ENCODE results near the gene OTOGL.
"Not testable (repeated sequence)": the region's sequence is repeated elsewhere in the genome, so short reads cannot be mapped to it uniquely, and the experiment has no call there.

OTOGL gene

DNA sequence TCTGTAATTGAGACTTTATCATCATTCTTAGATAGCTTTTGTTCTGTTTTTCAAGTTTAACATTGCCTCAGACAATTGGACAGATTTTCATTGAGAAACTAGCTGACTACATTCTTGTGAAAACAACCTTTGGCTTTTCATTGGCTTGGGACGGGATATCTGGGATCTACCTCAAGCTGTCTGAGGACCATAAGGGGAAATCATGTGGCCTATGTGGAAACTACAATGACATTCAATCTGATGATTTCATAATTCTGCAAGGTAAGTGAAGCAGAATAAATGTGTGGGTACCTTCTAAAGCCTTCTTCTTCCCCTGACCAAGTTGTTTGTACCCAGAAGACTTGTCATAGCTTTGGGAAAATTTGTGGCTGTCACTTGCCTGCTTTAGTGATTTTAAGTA is 133.5 kb downstream of the OTOGL start:
- no peak for DNase-seq (ENCODE audit: low read depth)
- TF ChIP-seq, protein P1, sequence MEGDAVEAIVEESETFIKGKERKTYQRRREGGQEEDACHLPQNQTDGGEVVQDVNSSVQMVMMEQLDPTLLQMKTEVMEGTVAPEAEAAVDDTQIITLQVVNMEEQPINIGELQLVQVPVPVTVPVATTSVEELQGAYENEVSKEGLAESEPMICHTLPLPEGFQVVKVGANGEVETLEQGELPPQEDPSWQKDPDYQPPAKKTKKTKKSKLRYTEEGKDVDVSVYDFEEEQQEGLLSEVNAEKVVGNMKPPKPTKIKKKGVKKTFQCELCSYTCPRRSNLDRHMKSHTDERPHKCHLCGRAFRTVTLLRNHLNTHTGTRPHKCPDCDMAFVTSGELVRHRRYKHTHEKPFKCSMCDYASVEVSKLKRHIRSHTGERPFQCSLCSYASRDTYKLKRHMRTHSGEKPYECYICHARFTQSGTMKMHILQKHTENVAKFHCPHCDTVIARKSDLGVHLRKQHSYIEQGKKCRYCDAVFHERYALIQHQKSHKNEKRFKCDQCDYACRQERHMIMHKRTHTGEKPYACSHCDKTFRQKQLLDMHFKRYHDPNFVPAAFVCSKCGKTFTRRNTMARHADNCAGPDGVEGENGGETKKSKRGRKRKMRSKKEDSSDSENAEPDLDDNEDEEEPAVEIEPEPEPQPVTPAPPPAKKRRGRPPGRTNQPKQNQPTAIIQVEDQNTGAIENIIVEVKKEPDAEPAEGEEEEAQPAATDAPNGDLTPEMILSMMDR (IDR thresholded peaks at IDR 0.05; ENCODE audit: insufficient read depth, low read depth, low read length, missing control alignments), result no peak
- no peak overlapping the region for H3K4me3 ChIP-seq (ENCODE audit: low read depth, low read length)

DNA sequence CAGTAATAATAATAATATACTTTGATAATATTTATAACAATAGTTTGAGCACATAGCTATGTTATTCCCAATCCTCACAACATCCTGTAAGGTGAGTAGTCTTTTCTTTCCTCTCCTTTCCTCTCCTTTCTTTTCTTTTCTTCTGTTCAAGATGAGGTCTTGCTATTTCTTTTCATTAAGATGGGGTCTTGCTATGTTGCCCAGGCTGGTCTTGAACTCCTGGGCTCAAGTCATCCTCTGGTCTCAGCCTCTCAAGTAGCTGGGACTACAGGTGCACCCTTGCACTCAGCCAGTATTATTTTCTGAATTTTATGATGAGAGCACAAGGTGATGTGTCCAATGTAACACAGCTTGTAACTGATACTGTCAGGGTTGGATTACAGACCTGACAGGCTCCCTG is 134.6 kb downstream of the OTOGL start:
- no peak for DNase-seq (ENCODE audit: low read depth)
- H3K4me3 ChIP-seq (ENCODE audit: low read depth, low read length), result no peak overlapping the region
- TF ChIP-seq, protein P1 (IDR thresholded peaks at IDR 0.05; ENCODE audit: insufficient read depth, low read depth, low read length, missing control alignments), result no peak

DNA sequence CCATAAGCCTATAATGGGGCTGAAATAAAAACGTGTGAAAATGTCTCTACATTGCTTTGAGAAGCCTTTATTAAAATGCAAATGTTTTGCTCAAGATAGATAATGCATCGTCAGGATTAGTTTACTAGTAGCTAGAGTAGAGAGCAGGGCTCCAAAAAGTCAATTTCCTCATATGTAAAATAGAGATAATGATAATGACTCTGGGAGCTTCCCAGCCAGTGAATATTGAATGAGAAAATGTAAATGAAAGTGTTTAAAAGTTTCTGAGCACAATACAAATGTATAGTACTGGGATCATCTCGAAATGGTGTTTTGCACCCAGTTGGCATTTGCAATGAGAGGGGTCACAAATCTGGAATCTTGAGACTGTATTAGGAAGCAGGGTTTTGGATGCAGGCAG is 135.3 kb downstream of the OTOGL start:
- TF ChIP-seq, protein P1 (IDR thresholded peaks at IDR 0.05; ENCODE audit: insufficient read depth, low read depth, low read length, missing control alignments), result no peak
- no peak for DNase-seq (ENCODE audit: low read depth)
- no peak overlapping the region for H3K4me3 ChIP-seq (ENCODE audit: low read depth, low read length)

DNA sequence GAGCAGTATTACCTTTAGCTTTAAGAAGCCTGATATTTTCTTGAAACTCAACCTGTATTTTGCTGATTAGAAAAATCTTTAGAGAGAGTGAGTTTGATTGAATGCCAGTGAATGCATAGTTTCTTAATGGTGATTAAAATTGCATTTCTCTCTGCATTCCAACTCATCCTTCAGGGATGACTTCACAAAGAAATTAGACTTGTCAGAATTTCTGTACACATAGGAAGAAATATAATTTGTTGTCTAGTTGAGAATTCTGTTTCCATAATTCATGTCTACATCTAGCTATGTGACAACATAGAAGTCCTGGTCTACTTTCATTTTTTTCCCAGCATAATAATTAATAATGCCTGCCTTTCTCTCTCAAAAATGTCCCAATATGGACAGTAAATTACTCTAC is 136.6 kb downstream of the OTOGL start:
- no peak for DNase-seq (ENCODE audit: low read depth)
- H3K4me3 ChIP-seq (ENCODE audit: low read depth, low read length), result no peak overlapping the region
- TF ChIP-seq, protein P1 (IDR thresholded peaks at IDR 0.05; ENCODE audit: insufficient read depth, low read depth, low read length, missing control alignments), result no peak

DNA sequence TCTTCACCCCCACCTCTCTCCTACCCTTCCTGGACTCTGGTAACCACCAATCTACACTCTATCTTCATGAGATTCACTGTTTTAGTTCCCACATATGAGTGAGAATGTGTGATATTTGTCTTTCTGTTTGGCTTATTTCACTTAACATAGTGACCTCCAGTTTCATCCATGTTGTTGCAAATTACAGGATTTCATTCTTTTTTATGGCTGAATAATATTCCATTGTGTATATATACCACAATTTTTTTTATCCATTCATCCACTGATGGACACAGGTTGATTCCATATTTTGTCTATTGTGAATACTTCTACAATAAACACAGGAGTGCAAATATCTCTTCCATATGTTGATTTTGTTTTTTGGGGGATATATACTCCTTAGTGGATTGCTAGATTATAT is 140.5 kb downstream of the OTOGL start:
- TF ChIP-seq, protein P1 (IDR thresholded peaks at IDR 0.05; ENCODE audit: insufficient read depth, low read depth, low read length, missing control alignments), result no peak
- H3K4me3 ChIP-seq (ENCODE audit: low read depth, low read length), result no peak overlapping the region
- DNase-seq (ENCODE audit: low read depth), result no peak

DNA sequence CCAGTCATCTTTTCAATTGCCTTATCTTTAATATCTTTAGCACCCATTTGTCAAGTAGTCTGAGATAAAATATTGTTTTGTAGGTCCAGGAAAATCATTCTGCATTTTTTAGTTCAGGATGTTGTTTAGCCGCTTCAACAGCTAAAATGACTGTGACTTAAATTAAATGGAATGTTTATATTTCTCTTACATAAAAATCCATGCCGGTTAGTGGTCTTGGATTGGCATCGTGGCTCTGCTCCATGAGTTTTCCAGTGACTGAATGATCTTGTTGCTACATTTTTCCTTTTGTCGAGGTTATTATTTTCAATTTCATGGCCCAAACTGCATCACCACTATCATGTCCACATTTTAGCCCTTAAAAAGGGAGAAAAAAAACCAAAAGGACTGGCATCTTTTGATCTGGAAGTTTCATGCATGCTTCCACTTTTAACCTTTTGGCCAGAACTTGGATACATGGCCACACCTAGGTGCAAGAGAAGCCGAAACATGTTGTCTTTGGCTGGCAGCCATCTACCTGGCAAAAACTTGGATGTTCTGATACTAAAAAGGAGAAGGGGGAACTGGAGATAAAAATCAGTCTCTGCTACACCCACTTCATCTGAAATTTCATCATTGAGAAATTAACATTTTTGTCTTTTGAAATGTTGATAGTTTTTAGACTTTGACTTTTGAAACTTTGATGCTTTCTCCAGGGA is 142.4 kb downstream of the OTOGL start:
- no peak for DNase-seq (ENCODE audit: low read depth)
- TF ChIP-seq, protein P1 (IDR thresholded peaks at IDR 0.05; ENCODE audit: insufficient read depth, low read depth, low read length, missing control alignments), result no peak
- no peak overlapping the region for H3K4me3 ChIP-seq (ENCODE audit: low read depth, low read length)

DNA sequence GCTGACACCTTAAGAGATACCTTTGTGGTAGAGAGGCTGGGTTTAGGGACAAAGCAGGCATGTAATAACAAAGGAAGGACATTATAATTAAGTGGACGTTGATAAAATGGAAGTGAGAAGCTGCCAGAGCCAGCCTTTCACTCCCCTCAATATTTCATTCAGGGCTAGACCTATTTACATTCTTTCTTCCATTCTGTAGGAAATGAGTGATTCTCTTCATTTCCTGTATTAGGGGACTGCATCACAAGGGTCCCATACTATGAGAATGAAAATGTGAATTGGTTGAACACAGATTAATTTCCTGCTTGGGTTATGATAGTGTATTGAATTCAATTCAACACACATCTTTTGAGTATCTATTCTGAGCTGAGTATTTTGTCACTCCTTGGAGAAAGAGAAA is 143.0 kb downstream of the OTOGL start:
- H3K4me3 ChIP-seq (ENCODE audit: low read depth, low read length), result no peak overlapping the region
- TF ChIP-seq, protein P1 (IDR thresholded peaks at IDR 0.05; ENCODE audit: insufficient read depth, low read depth, low read length, missing control alignments), result no peak
- no peak for DNase-seq (ENCODE audit: low read depth)

DNA sequence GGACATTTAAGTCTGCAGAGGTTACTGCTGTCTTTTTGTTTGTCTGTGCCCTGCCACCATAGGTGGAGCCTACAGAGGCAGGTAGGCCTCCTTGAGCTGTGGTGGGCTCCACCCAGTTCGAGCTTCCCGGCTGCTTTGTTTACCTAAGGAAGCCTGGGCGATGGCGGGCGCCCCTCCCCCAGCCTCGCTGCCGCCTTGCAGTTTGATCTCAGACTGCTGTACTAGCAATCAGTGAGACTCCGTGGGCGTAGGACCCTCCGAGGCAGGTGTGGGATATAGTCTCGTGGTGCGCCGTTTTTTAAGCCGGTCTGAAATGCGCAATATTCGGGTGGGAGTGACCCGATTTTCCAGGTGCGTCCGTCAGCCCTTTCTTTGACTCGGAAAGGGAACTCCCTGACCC is 150.2 kb downstream of the OTOGL start:
- H3K4me3 ChIP-seq (ENCODE audit: low read depth, low read length); DNase-seq (ENCODE audit: low read depth): not testable (repeated sequence)
